ENCODE results near the gene ATP5F1E.

GRCh38 chr20:59023616-59024015 is 8.5 kb downstream of the ATP5F1E start:
- TF ChIP-seq POLR2A (IDR thresholded peaks at IDR 0.05; ENCODE audit: low read length) (no peak), GATA1 (IDR thresholded peaks at IDR 0.05; ENCODE audit: low read depth, low read length) (no peak)
